ENCODE results near the gene SREK1.

The SREK1 gene

GRCh38 chr5:66224274-66224673 lies 80.2 kb downstream of the SREK1 start:
- DNase-seq: no peak

GRCh38 chr5:66224773-66225553 lies 80.9 kb downstream of the SREK1 start:
- DNase-seq: no peak

DNA sequence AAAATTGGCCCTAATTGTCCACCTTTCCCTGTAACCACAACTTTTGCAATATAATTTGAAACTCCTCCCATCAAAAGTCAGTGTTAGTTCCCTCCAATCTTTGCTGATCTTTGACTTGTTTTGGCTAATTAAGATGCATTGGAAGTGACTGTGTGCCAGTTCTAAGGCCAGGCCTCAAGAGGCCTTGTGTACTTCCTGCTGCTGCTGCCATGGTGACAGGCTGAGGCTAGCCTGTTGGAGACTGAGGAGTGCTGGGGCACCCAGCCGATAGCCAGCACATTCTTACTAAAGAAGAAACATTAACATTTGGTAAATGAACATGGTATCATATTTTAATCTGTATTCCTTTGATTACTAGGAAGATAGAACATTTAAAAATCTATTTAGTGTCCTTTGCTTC lies 86.5 kb downstream of the SREK1 start:
- DNase-seq: no peak

DNA sequence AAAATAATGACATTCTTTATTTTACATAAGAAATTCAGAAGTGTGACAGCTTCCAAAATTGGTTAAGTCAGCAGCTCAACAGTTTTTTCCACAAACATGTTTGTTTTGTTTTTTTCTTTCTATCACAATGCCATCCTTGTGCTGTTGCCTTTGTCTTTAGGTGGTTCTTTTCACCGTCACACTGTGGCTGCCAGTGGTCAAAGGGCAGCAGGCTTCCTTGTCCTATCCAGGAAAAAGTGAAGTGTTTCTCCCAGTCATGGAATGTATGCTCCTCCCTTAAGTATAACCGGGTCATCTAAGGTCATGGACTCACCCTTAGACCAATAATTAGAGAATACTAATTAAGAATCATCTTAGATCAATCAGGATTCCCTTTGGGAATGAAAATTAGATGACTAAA lies 87.4 kb downstream of the SREK1 start:
- DNase-seq: no peak

DNA sequence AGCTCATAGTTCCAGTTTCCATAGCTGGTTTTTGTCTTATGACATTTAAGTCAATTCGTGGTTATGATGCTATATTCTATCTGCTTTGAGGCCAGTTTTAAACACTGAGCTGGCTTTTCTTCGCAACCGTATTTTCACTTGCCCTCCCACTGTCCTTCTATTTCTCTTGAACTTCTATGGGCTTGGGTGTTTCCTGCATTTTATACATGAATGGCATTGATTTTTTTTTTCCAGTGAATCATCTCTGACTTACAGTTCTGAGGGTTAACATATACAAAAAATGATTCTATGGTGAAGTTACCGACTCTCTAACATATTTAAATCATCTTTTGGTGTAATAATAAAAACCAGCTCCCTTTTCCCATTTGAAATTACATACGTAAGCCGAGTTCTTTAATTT lies 88.2 kb downstream of the SREK1 start:
- no peak for DNase-seq

GRCh38 chr5:66232706-66233445 lies 88.8 kb downstream of the SREK1 start:
- DNase-seq: no peak

All from SIG-M5 (cell line).